ENCODE data around the gene AGRP. TPM values are rescaled to one million over a fixed set of nuclear protein-coding genes. Genes with fewer than 3 reads are reported as not detected.

Gene AGRP
- total and polyA plus RNA-seq, 2 experiments from 2014 or later: not detected

DNA sequence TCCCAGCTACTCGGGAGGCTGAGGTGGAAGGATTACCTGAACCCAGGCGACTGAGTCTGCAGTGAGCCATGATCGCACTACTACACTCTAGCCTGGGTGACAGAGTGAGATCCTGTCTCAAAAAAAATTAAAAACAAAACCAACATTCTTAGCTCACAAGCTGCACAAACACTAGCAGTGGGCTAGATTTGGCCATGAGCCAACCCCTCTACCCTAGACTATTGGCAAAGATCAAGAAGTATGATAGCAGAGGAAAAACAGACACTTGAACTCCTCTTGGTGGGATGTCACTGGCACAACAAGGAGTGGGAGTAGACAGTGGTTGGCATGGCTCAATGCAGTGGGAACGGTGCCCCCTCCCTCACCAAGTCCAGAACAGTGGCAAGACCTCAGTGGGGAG lies 25.7 kb upstream of the AGRP start:
- Histone ChIP-seq H3K4me1 (ENCODE audit: low read depth) (peaks cover 3% of the 10 kb centered on the region), H3K27me3 (peaks cover 51% of the 10 kb centered on the region), H3K4me3 (no peak overlapping the region), H3K9me3 (ENCODE audit: low read depth) (no peaks in the 10 kb centered on the region), H3K36me3 (no peaks in the 10 kb centered on the region), H3K27ac (no peak overlapping the region)
- DNase-seq (ENCODE audit: low read depth in 1 of 2, low spot score in 1 of 2): no peak
- no peak for TF ChIP-seq CTCF (IDR thresholded peaks at IDR 0.05; ENCODE audit: low read depth, low read length)

GRCh38 chr16:67506468-67506867 lies 23.1 kb upstream of the AGRP start:
- H3K27me3 ChIP-seq: peaks cover 62% of the 10 kb centered on the region
- TF ChIP-seq CTCF (IDR thresholded peaks at IDR 0.05; ENCODE audit: low read depth, low read length): no peak
- H3K36me3 ChIP-seq: no peaks in the 10 kb centered on the region
- no peak overlapping the region for H3K27ac ChIP-seq
- no peak overlapping the region for H3K4me3 ChIP-seq
- DNase-seq (ENCODE audit: low read depth in 1 of 2, low spot score in 1 of 2): no peak
- H3K9me3 ChIP-seq (ENCODE audit: low read depth): no peaks in the 10 kb centered on the region
- peaks cover 3% of the 10 kb centered on the region for H3K4me1 ChIP-seq (ENCODE audit: low read depth)

DNA sequence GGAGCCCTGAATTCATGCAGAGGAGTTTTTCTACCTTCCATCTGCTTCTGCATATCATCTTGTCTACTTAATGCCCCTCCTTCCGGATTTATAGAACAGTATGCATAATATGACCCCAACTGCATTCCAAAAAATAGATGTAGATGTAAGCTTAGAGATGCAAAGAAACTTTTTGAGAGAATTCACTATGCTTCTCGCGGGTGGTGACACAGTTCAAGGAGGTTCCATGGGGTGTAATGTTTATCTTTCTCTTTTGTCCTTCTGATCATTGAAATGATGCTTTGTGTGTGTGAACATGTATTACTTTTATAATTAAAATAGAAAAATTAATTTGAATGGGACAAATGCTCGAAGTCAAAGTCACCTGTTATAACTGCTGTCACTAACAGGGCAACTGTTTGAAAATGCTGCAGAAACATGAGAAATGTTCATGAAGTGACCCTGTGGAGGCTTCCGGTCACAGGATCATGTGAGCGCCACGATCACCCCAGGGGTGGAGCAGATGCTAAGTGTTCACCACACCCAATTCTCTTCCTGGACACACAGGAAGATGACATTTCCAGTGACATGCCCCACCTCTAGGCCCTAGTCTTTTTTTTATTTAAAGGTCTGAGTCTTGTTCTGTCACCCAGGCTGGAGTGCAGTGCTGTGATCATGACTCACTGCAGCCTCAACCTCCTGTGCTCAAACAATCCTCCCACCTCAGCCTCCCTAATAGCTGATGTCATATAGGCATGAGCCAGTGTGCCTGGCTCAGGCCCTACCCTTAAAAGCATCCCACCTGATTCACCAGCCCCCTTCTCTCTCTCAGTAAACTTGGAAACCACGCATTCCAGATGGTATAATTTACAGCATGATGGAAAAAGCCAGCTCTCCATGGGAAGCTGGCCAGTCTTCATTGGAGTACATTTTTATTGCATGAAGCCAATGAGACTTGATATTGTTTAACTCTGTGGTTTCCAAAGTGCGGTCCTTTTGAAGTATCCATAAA lies 21.0 kb upstream of the AGRP start:
- H3K27ac ChIP-seq: no peak overlapping the region
- peaks cover 70% of the 10 kb centered on the region for H3K27me3 ChIP-seq
- DNase-seq (ENCODE audit: low read depth in 1 of 2, low spot score in 1 of 2): no peak
- H3K36me3 ChIP-seq: no peaks in the 10 kb centered on the region
- no peak overlapping the region for H3K4me3 ChIP-seq
- no peak for TF ChIP-seq CTCF (IDR thresholded peaks at IDR 0.05; ENCODE audit: low read depth, low read length)
- no peaks in the 10 kb centered on the region for H3K9me3 ChIP-seq (ENCODE audit: low read depth)
- peaks cover 3% of the 10 kb centered on the region for H3K4me1 ChIP-seq (ENCODE audit: low read depth)

DNA sequence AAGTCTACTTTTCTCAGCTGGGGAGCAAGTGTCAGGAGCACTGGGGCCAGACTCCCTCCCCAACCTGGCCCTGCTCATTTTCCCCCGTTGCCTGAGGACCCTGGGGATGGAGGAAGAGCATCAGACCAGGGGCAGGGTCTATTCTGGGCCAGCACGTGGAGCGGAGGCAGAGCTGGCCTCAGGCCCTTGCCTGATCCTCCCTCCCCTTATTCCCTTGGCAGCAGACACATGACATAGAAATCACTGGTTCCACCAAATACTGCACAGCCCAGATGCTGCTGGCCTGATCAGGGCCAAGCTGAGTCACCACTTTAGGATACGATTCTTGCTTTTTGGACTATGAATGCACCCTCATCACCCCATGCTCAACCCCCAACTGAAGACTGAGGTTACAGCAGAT lies 15.8 kb upstream of the AGRP start:
- TF ChIP-seq CTCF (IDR thresholded peaks at IDR 0.05; ENCODE audit: low read depth, low read length): no peak
- Histone ChIP-seq H3K36me3 (no peaks in the 10 kb centered on the region), H3K9me3 (ENCODE audit: low read depth) (no peaks in the 10 kb centered on the region), H3K27ac (no peak overlapping the region), H3K27me3 (peaks cover 54% of the 10 kb centered on the region), H3K4me3 (no peak overlapping the region), H3K4me1 (ENCODE audit: low read depth) (no peaks in the 10 kb centered on the region)
- DNase-seq (ENCODE audit: low read depth in 1 of 2, low spot score in 1 of 2): no peak

- DNase-seq (ENCODE audit: low read depth in 1 of 2, low spot score in 1 of 2): peak in 1 of 2 donors; percentile 55
- peak overlapping the region; percentile 95 for H3K27ac ChIP-seq
- TF ChIP-seq CTCF (IDR thresholded peaks at IDR 0.05; ENCODE audit: low read depth, low read length): no peak
- peaks cover 21% of the 10 kb centered on the region for H3K4me1 ChIP-seq (ENCODE audit: low read depth)
- H3K36me3 ChIP-seq: no peaks in the 10 kb centered on the region
- peaks cover 4% of the 10 kb centered on the region for H3K27me3 ChIP-seq
- H3K9me3 ChIP-seq (ENCODE audit: low read depth): no peaks in the 10 kb centered on the region
- H3K4me3 ChIP-seq: no peak overlapping the region
These were observed 7.2 kb upstream of the AGRP start for GRCh38 chr16:67490335-67491096.
